GM19395 (cell line): Measurements from ENCODE around the gene LRRC43.
"Not testable (repeated sequence)": the region's sequence is repeated elsewhere in the genome, so short reads cannot be mapped to it uniquely, and the experiment has no call there.

Source experiments
- ATAC-seq: cut with Tn5 transposase; IDR thresholded peaks from one replicate; pipeline ENCODE4 v1.9.1; 2021; ENCODE audit warnings: mild to moderate bottlenecking, moderate library complexity; ENCODE audit not compliant: unreplicated experiment

Gene LRRC43

GRCh38 chr12:122155705-122156104 is 27.2 kb upstream of the LRRC43 start:
- no peak for ATAC-seq

GRCh38 chr12:122158700-122159285 is 24.1 kb upstream of the LRRC43 start:
- no peak for ATAC-seq

- ATAC-seq = no peak
Measured at GRCh38 chr12:122159882-122160281, 23.0 kb upstream of the LRRC43 start.

GRCh38 chr12:122160761-122161160 is 22.2 kb upstream of the LRRC43 start:
- ATAC-seq = no peak

GRCh38 chr12:122161682-122162081 is 21.2 kb upstream of the LRRC43 start:
- no peak for ATAC-seq

GRCh38 chr12:122162976-122163375 is 19.9 kb upstream of the LRRC43 start:
- ATAC-seq = no peak

- no peak for ATAC-seq
Measured at GRCh38 chr12:122166422-122167349, 16.2 kb upstream of the LRRC43 start.

GRCh38 chr12:122167356-122167925 is 15.5 kb upstream of the LRRC43 start:
- no peak for ATAC-seq

GRCh38 chr12:122168492-122168891 is 14.4 kb upstream of the LRRC43 start:
- ATAC-seq = no peak

GRCh38 chr12:122171399-122171798 is 11.5 kb upstream of the LRRC43 start:
- no peak for ATAC-seq

- no peak for ATAC-seq
Measured at GRCh38 chr12:122172262-122172939, 10.5 kb upstream of the LRRC43 start.

- ATAC-seq = no peak
Measured at GRCh38 chr12:122174155-122174845, 8.6 kb upstream of the LRRC43 start, which contains the start of gene IL31. IL31 (minus strand) TSS chr12:122174221; CDS start chr12:122174172, 49 bp downstream.

- not testable (repeated sequence) for ATAC-seq
Measured at GRCh38 chr12:122176473-122176872, 6.5 kb upstream of the LRRC43 start.

GRCh38 chr12:122183588-122183940 is 641 bp downstream of the LRRC43 start:
- ATAC-seq = no peak

GRCh38 chr12:122184517-122184916 is 1.6 kb downstream of the LRRC43 start:
- ATAC-seq = no peak

- no peak for ATAC-seq
Measured at GRCh38 chr12:122185079-122185478, 2.2 kb downstream of the LRRC43 start.

GRCh38 chr12:122185494-122186082 is 2.7 kb downstream of the LRRC43 start:
- no peak for ATAC-seq

GRCh38 chr12:122187466-122187865 is 4.5 kb downstream of the LRRC43 start:
- no peak for ATAC-seq

- no peak for ATAC-seq
Measured at GRCh38 chr12:122189626-122190475, 6.9 kb downstream of the LRRC43 start.
